Activated CD4-positive, alpha-beta memory T cell treated with anti-CD3 and anti-CD28 coated beads, Interleukin-2, amount 10 ng/mL, durations not matched to agents 7 days and 5 days (primary cell): ENCODE results near the gene RHOD. TPM values are rescaled to one million over a fixed set of nuclear protein-coding genes. Genes with fewer than 3 reads are reported as not detected.

Experiments
- CTCF ChIA-PET: fragments of 350-600 bp; sonication (Branson Sonifier 250); formaldehyde crosslinking; loops from one replicate; lab custom pipeline; 2021; ENCODE audit warnings: antibody characterized with exemption, inconsistent platforms; lab: Charles Lee
- POLR2A ChIA-PET: fragments of 350-600 bp; sonication (Branson Sonifier 250); formaldehyde crosslinking; loops from one replicate; lab custom pipeline; 2021; ENCODE audit warnings: antibody characterized with exemption; lab: Charles Lee
- DNase-seq: peaks from one replicate; pipeline ENCODE4 v3.0.0-alpha.2; 2020
- H3K27ac Mint-ChIP-seq: one replicate; pipeline ENCODE4 v1.8.0; 2021; ENCODE audit warnings: mild to moderate bottlenecking, mixed read lengths
- H3K27me3 Mint-ChIP-seq: one replicate; pipeline ENCODE4 v1.8.0; 2021; ENCODE audit warnings: mixed read lengths
- H3K36me3 Mint-ChIP-seq: one replicate; pipeline ENCODE4 v1.8.0; 2021; ENCODE audit warnings: low read depth, mixed read lengths
- H3K4me1 Mint-ChIP-seq: one replicate; pipeline ENCODE4 v1.8.0; 2021; ENCODE audit warnings: mixed read lengths
- H3K4me3 Mint-ChIP-seq: one replicate; pipeline ENCODE4 v1.8.0; 2021; ENCODE audit warnings: mild to moderate bottlenecking, mixed read lengths
- H3K9me3 Mint-ChIP-seq: one replicate; pipeline ENCODE4 v1.8.0; 2021; ENCODE audit warnings: mixed read lengths
- total RNA-seq, 2 experiments: library from RNA; stranded (reverse); gene quantifications; one replicate each; pipeline ENCODE4 v1.2.3, GENCODE V29; 2021

The RHOD gene
- total RNA-seq, 2 experiments from 2014 or later = 0.20 to 0.33 TPM

- peaks cover 30% of the 10 kb centered on the region for H3K4me1 Mint-ChIP-seq
- H3K27me3 Mint-ChIP-seq = peaks cover 6% of the 10 kb centered on the region
- no peak for DNase-seq
- no peaks in the 10 kb centered on the region for H3K9me3 Mint-ChIP-seq
- H3K36me3 Mint-ChIP-seq = no peaks in the 10 kb centered on the region
- no peak overlapping the region for H3K27ac Mint-ChIP-seq
- ChIA-PET CTCF (interaction anchor here (0.6 to 2.3 kb wide), 12 partner anchors 9 to 158 kb away, joined by 3 to 8 read pairs (median 4); partner anchors contain the start of gene KDM2A), POLR2A (interaction anchor here (0.7 kb wide), 2 partner anchors 20 to 161 kb away, joined by 3 to 5 read pairs; no protein-coding TSS in a partner anchor)
- no peak overlapping the region for H3K4me3 Mint-ChIP-seq
Observed at GRCh38 chr11:67082071-67082791, 25.6 kb downstream of the RHOD start.

- CTCF ChIA-PET = interaction anchor here (1.3 to 2.3 kb wide), 4 partner anchors 11 to 89 kb away, joined by 3 to 8 read pairs (median 6); partner anchors contain the start of gene KDM2A
Observed at GRCh38 chr11:67083786-67084366, 27.2 kb downstream of the RHOD start.

GRCh38 chr11:67085617-67086016 is 29.0 kb downstream of the RHOD start:
- H3K4me3 Mint-ChIP-seq = no peak overlapping the region
- CTCF ChIA-PET = no interaction called here

More at GRCh38 chr11:67083786-67084366, 27.2 kb downstream of the RHOD start:
- Mint-ChIP-seq H3K9me3 (no peaks in the 10 kb centered on the region), H3K27ac (no peak overlapping the region), H3K27me3 (peaks cover 6% of the 10 kb centered on the region), H3K4me1 (peaks cover 22% of the 10 kb centered on the region), H3K4me3 (no peak overlapping the region), H3K36me3 (no peaks in the 10 kb centered on the region)
- POLR2A ChIA-PET = no interaction called here
- DNase-seq = no peak

GRCh38 chr11:67090717-67091116 is 34.1 kb downstream of the RHOD start:
- no peak overlapping the region for H3K4me3 Mint-ChIP-seq
- DNase-seq = no peak
- no peaks in the 10 kb centered on the region for H3K4me1 Mint-ChIP-seq
- POLR2A ChIA-PET = no interaction called here
- no peaks in the 10 kb centered on the region for H3K36me3 Mint-ChIP-seq
- no peak overlapping the region for H3K27ac Mint-ChIP-seq
- H3K9me3 Mint-ChIP-seq = no peaks in the 10 kb centered on the region
- CTCF ChIA-PET = no interaction called here
- no peaks in the 10 kb centered on the region for H3K27me3 Mint-ChIP-seq

More at GRCh38 chr11:67085617-67086016, 29.0 kb downstream of the RHOD start:
- no peak for DNase-seq
- peaks cover 17% of the 10 kb centered on the region for H3K4me1 Mint-ChIP-seq
- H3K9me3 Mint-ChIP-seq = no peaks in the 10 kb centered on the region
- POLR2A ChIA-PET = no interaction called here
- H3K27me3 Mint-ChIP-seq = peaks cover 6% of the 10 kb centered on the region
- H3K27ac Mint-ChIP-seq = no peak overlapping the region
- no peaks in the 10 kb centered on the region for H3K36me3 Mint-ChIP-seq

- no peaks in the 10 kb centered on the region for H3K9me3 Mint-ChIP-seq
- no peaks in the 10 kb centered on the region for H3K27me3 Mint-ChIP-seq
- H3K4me1 Mint-ChIP-seq = peaks cover 2% of the 10 kb centered on the region
- H3K27ac Mint-ChIP-seq = no peak overlapping the region
- no peaks in the 10 kb centered on the region for H3K36me3 Mint-ChIP-seq
- H3K4me3 Mint-ChIP-seq = no peak overlapping the region
- POLR2A ChIA-PET = no interaction called here
- no peak for DNase-seq
- CTCF ChIA-PET = interaction anchor here (1.3 kb wide), 1 partner anchor 72 kb away, joined by 4 read pairs; no protein-coding TSS in a partner anchor
Observed at GRCh38 chr11:67095214-67095507, 38.5 kb downstream of the RHOD start.

- Mint-ChIP-seq H3K9me3 (no peaks in the 10 kb centered on the region), H3K4me1 (peaks cover 8% of the 10 kb centered on the region), H3K36me3 (no peaks in the 10 kb centered on the region), H3K27ac (no peak overlapping the region), H3K27me3 (no peaks in the 10 kb centered on the region), H3K4me3 (no peak overlapping the region)
- ChIA-PET POLR2A (no interaction called here), CTCF (no interaction called here)
- no peak for DNase-seq
Observed at GRCh38 chr11:67098799-67099429, 42.3 kb downstream of the RHOD start.

GRCh38 chr11:67099831-67100324 is 43.2 kb downstream of the RHOD start:
- Mint-ChIP-seq H3K4me1 (peaks cover 14% of the 10 kb centered on the region), H3K36me3 (no peaks in the 10 kb centered on the region), H3K27ac (no peak overlapping the region), H3K9me3 (no peaks in the 10 kb centered on the region), H3K27me3 (no peaks in the 10 kb centered on the region), H3K4me3 (no peak overlapping the region)
- DNase-seq = no peak
- ChIA-PET CTCF (interaction anchor here (1.3 kb wide), 1 partner anchor 162 kb away, joined by 3 read pairs; no protein-coding TSS in a partner anchor), POLR2A (interaction anchor here (0.7 kb wide), 1 partner anchor 64 kb away, joined by 3 read pairs; no protein-coding TSS in a partner anchor)

GRCh38 chr11:67102664-67103063 is 46.0 kb downstream of the RHOD start:
- ChIA-PET POLR2A (interaction anchor here (0.6 kb wide), 1 partner anchor 20 kb away, joined by 5 read pairs; no protein-coding TSS in a partner anchor), CTCF (interaction anchor here (1.0 kb wide), 1 partner anchor 29 kb away, joined by 4 read pairs; no protein-coding TSS in a partner anchor)
- Mint-ChIP-seq H3K27ac (no peak overlapping the region), H3K9me3 (no peaks in the 10 kb centered on the region), H3K27me3 (no peaks in the 10 kb centered on the region), H3K4me3 (no peak overlapping the region), H3K36me3 (no peaks in the 10 kb centered on the region), H3K4me1 (peaks cover 14% of the 10 kb centered on the region)
- DNase-seq = no peak

GRCh38 chr11:67105964-67106363 is 49.3 kb downstream of the RHOD start:
- H3K27ac Mint-ChIP-seq = no peak overlapping the region
- H3K9me3 Mint-ChIP-seq = no peaks in the 10 kb centered on the region
- ChIA-PET POLR2A (no interaction called here), CTCF (interaction anchor here (1.3 kb wide), 1 partner anchor 13 kb away, joined by 4 read pairs; the partner anchor contains the start of gene KDM2A)
- H3K27me3 Mint-ChIP-seq = no peaks in the 10 kb centered on the region
- no peak for DNase-seq
- no peaks in the 10 kb centered on the region for H3K36me3 Mint-ChIP-seq
- no peak overlapping the region for H3K4me3 Mint-ChIP-seq
- peaks cover 10% of the 10 kb centered on the region for H3K4me1 Mint-ChIP-seq

GRCh38 chr11:67111261-67111660 is 54.6 kb downstream of the RHOD start:
- CTCF ChIA-PET = no interaction called here

GRCh38 chr11:67113231-67113721 is 56.6 kb downstream of the RHOD start:
- H3K27me3 Mint-ChIP-seq = peaks cover 11% of the 10 kb centered on the region
- ChIA-PET CTCF (no interaction called here), POLR2A (no interaction called here)
- peak overlapping the region; percentile 11 for H3K27ac Mint-ChIP-seq
- DNase-seq = no peak
- H3K36me3 Mint-ChIP-seq = no peaks in the 10 kb centered on the region
- H3K4me3 Mint-ChIP-seq = no peak overlapping the region
- no peaks in the 10 kb centered on the region for H3K9me3 Mint-ChIP-seq
- H3K4me1 Mint-ChIP-seq = peaks cover 10% of the 10 kb centered on the region

More at GRCh38 chr11:67111261-67111660, 54.6 kb downstream of the RHOD start:
- POLR2A ChIA-PET = interaction anchor here (1.3 kb wide), 1 partner anchor 29 kb away, joined by 3 read pairs; no protein-coding TSS in a partner anchor
- Mint-ChIP-seq H3K4me1 (peaks cover 6% of the 10 kb centered on the region), H3K9me3 (no peaks in the 10 kb centered on the region), H3K4me3 (no peak overlapping the region), H3K36me3 (no peaks in the 10 kb centered on the region), H3K27me3 (peaks cover 9% of the 10 kb centered on the region), H3K27ac (no peak overlapping the region)
- no peak for DNase-seq

GRCh38 chr11:67114275-67114896 is 57.7 kb downstream of the RHOD start:
- Mint-ChIP-seq H3K27ac (no peak overlapping the region), H3K27me3 (peaks cover 11% of the 10 kb centered on the region), H3K4me1 (peaks cover 10% of the 10 kb centered on the region), H3K36me3 (no peaks in the 10 kb centered on the region), H3K4me3 (no peak overlapping the region), H3K9me3 (no peaks in the 10 kb centered on the region)
- no peak for DNase-seq
- POLR2A ChIA-PET = no interaction called here
- CTCF ChIA-PET = no interaction called here
